ENCODE data around the gene PTRH2.

- TF ChIP-seq POLR2A (IDR thresholded peaks at IDR 0.05; ENCODE audit: control extremely low read depth in 1 of 2, low read depth in 2 of 2, low read length in 2 of 2) (no peak), CTCF (IDR thresholded peaks at IDR 0.05; ENCODE audit: control extremely low read depth in 1 of 3, insufficient read depth in 1 of 3, low read depth in 1 of 3, low read length in 3 of 3) (no peak), ATF3 (IDR thresholded peaks at IDR 0.05; ENCODE audit: insufficient read depth, low read depth, low read length) (no peak), RFX5 (IDR thresholded peaks at IDR 0.05; ENCODE audit: borderline replicate concordance, low read depth, low read length) (no peak), NANOG (IDR thresholded peaks at IDR 0.05; ENCODE audit: insufficient read depth, low read depth, low read length, poor library complexity, severe bottlenecking) (no peak), EP300 (IDR thresholded peaks at IDR 0.05; ENCODE audit: borderline replicate concordance in 1 of 2, low read depth in 2 of 2, low read length in 2 of 2) (no peak), ATF2 (IDR thresholded peaks at IDR 0.05; ENCODE audit: low read length) (no peak), RBBP5 (IDR thresholded peaks at IDR 0.05; ENCODE audit: borderline replicate concordance, low read depth, low read length) (no peak), TCF12 (IDR thresholded peaks at IDR 0.05; ENCODE audit: low read depth, low read length) (no peak), KDM5A (IDR thresholded peaks at IDR 0.05; ENCODE audit: low read length) (no peak), CHD2 (IDR thresholded peaks at IDR 0.05; ENCODE audit: low read length) (no peak), E2F6 (IDR thresholded peaks at IDR 0.05) (no peak), HDAC2 (IDR thresholded peaks at IDR 0.05; ENCODE audit: borderline replicate concordance in 1 of 2, low read depth in 2 of 2, low read length in 2 of 2) (no peak)
Observed at GRCh38 chr17:59711936-59712335, 4.7 kb upstream of the PTRH2 start.

All from H1 (cell line).